GM18508 (cell line): ENCODE results near the gene PPM1E.
"Not testable (repeated sequence)": the region's sequence is repeated elsewhere in the genome, so short reads cannot be mapped to it uniquely, and the experiment has no call there.

Experiments
- ATAC-seq: cut with Tn5 transposase; IDR thresholded peaks from one replicate; pipeline ENCODE4 v1.9.1; 2021; ENCODE audit warnings: moderate number of reproducible peaks; ENCODE audit not compliant: insufficient read depth, unreplicated experiment

The PPM1E gene

DNA sequence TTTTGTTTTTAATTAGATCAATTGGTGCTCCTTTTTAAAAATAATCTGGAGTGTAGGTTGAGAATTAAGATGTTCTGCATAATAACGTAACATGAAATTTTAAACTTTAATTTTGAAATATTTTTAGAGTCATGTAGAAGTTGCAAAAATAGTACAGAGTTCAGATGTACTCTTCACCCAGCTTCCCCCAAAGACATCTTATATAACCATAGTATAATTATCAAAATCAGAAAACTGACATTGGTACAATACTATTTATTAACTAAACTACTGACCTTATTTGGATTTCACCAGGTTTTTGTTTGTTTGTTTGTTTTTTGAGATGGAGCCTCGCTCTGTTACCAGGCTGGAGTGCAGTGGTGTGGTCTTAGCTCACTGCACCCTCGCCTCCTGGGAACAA, 76.9 kb downstream of the PPM1E start:
- ATAC-seq, result no peak

GRCh38 chr17:58837699-58838098, 82.0 kb downstream of the PPM1E start:
- no peak for ATAC-seq

DNA sequence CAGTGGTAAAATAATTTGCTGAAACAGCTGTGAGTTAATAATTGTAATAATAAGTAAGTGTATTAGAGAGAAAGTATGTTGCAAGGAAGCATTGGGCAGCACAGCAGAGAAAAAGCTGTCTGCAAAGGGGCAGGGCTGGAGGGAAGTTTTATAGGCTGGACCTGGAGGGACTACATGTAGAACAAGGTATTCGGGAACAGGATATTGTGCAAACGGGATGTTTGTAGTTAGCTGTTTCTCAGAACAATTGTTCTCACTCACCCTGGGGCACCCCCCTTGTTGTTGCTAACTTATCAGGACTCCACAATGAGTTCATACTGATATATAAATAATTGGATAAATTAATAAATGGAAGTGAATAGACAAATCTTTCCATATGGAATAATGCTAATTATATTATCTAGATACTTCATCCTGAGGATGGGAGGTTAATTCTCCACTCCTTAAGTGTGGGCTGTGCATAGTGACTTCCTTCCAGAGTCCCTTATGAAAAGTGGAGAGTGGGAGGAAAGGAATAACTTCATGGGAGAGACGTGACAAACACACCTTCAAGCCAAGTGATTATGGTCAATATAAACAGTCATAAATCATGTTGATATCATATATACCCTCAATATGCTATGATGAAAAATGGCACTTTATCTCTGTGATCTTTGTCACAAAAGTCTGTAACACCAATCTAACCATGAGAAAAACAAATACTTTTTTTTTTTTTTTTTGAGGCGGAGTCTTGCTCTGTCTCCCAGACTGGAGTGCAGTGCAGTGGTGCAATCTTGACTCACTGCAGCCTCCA, 85.4 kb downstream of the PPM1E start:
- no peak for ATAC-seq

GRCh38 chr17:58846413-58846812, 90.8 kb downstream of the PPM1E start:
- ATAC-seq, result not testable (repeated sequence)

- ATAC-seq, result not testable (repeated sequence)
These were observed 94.5 kb downstream of the PPM1E start for GRCh38 chr17:58850106-58850505.

GRCh38 chr17:58865301-58865700, 109.6 kb downstream of the PPM1E start:
- ATAC-seq, result no peak

DNA sequence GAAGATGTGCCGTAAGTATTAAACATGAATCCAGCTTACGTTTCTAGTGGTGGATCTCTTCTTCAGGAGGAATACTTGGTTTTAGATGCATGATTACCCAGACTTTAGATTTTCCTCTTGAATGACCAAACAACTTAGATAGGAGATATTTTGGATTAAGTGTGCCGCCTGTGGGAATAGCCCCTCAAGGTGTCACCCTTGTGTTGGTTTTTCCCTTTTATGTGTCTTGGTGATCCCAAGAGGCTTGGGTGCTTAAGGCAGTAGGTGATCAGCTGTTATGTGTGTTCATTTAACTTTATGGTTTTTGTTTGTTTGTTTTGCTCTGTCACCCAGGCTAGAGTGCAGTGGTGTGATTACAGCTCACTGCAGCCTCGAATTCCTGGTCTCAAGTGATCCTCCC, 115.1 kb downstream of the PPM1E start:
- ATAC-seq, result no peak

- no peak for ATAC-seq
These were observed 118.3 kb downstream of the PPM1E start for GRCh38 chr17:58873926-58874325.

DNA sequence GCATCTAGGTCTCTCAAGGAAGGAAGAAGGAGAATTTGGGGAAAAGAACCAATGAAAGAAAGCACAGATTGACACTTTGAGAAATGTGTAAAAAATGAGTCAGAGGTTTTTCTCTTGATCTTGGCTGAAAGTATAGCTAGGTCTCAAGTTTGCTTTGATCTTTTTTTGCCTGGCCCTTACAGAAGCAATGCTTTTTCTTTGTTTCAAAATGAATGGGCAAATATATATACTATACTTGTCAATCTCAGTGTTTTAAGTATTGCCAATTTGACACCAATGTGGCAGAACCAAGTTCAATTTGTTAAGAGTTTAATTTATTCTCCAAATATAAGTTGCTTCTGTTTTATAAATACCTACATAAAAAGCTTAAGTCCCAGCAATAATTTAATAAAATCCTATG, 119.6 kb downstream of the PPM1E start:
- no peak for ATAC-seq

- no peak for ATAC-seq
These were observed 128.5 kb downstream of the PPM1E start for GRCh38 chr17:58884161-58884560.

DNA sequence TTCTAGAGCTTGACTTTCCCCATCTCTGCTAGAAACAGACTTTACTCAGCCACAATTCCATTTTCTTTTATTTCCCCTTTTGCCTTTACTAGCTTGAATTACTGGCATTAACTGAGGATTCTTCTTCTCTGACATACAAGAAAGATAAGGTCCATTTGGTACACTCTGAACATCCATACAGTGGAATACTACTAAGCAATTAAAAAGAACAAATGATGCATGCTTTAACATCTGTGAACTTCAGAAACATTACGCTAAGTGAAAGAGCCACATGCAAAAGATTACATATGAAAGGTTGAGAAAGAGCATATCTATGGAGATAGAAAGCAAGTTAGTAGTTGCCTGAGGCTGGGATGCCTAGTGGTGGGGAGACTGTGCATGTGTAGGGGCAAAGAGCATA, 130.9 kb downstream of the PPM1E start:
- no peak for ATAC-seq

DNA sequence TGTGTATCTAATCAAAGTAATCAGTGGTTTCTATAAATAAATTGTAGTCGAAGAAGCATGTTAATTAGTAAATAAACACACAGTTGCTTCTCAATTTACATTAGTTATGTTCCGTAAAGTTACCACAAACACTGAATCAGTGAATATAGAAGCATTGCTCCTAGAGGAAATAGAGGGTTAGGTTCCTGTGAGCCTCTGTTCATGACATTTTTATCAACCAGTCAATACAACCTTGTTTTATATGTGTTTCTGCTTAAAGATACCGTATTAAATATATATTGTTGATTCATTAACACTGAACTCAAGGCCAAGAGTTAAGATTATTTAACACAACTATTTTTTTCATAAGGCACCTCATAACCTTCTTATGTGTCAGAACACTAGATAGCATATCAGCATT, 134.3 kb downstream of the PPM1E start:
- no peak for ATAC-seq

DNA sequence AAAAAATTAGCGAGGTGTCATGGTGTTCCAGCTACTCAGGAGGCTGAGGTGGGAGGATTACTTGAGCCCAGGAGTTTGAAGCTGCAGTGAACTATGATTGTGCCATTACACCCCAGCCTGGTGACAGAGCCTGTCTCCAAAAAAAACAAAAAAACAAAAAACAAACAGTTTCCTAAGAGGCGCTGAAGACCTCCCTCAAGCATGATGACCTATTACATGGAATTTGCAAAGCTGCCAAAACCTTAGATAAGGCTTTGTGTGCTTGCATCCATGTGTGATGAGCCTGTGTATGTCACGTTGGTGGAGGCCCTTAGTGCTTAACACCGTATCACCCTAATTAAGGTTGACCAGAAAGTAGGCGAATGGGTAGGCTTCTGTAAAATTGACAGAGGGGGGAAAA, 143.5 kb downstream of the PPM1E start:
- ATAC-seq, result no peak

- ATAC-seq, result no peak
These were observed 146.7 kb downstream of the PPM1E start for GRCh38 chr17:58902322-58902721.

DNA sequence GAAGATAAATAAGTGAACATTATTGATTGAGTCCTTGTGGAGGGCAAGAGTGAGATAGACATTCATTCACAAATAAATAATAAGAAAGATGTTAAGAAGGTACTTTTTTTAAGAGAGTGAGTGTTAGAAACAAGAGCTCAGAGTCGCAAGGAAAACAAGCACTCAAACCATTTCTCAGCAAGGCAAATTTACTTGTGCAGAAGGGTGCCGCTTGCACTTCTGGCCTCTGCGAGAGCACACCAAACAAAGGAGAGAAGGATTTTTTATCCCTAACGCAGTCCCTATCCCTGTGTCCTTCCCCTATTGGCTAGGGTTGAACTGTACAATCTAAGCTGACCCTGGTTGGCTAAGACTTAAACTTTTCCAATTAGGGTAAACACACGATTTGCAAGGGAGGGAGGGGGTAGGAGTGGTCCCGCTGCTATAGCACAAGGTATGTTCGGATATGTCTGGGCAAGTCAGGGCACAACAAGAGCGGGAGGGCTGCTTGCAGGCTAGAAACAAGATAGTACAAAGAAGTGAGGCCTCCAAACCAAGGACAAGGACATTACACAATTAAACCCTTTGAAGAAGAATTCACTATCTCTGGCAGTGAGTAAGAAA, 156.2 kb downstream of the PPM1E start:
- no peak for ATAC-seq

GRCh38 chr17:58913552-58913951, 157.9 kb downstream of the PPM1E start:
- no peak for ATAC-seq

DNA sequence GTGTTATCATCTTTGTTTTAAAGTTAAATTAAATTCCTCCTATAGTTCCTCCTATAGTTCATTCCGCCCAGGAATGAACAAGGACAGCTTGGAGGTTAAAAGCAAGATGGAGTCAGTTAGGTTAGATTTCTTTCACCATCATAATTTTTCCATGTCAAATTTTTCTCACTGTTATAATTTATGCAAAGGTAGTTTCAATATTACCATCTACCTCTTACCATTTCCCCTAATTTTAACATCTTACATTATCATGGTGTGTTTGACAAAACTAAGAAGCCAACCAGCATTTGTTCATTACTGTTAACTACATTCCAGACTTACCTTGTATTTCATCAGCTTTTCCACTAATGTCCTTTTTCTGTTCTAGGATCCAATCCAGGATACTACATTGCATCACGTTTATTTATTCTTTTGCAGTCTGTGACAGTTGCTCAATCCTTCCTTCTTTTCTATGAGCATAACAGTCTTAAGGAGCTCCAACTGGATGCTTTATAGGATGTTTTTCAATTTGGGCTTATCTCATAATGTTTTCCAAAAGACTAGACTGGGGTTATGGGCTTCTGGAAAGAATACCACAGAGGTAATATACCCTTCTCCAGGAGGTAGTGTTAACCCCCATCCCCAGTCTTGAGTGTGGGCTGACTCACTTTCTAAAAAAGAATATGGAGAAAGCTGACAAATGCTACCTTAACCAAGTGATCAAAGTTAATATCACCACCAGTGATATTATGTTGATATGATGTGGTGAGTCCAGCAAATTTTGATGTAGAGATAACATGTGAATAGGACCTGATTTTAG, 158.5 kb downstream of the PPM1E start:
- no peak for ATAC-seq

GRCh38 chr17:58917228-58917627, 161.6 kb downstream of the PPM1E start:
- ATAC-seq, result no peak

DNA sequence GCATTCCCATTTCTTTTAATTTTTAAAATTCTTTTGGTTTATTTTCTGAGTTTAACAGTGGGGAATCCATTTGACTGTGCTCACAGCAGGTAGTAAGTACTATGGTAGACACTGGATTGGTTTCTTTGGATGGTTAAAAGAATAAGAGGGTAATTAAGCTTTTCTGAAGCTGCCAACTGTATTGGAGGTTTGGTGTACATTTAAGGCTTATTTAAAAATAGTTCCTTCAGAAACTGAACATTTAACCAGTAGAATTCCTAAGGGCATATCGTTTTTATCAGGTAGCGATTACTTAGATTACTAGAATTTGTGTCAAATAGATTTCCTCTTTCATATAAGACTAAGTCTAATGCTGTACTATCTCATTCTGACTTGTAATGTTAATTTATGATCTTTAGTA, 162.4 kb downstream of the PPM1E start:
- no peak for ATAC-seq

DNA sequence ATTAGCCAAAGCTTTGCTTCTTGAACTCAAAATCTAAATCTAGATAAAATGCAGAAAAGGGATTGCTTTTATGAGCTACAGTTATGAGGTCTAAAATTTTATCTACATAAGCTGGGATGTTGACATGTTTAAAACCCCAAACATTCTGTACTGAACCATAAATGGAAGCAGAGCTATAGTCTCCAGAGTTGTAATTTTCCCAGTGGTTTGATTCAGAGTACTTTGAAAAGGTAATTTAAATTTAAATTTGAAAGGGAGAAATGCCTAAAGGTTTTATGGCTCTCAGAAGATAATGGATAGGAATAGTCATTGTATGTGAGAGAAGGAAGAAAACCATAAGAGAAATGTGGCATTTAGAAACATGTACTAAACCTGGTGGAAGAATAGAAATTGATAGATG, 163.2 kb downstream of the PPM1E start:
- no peak for ATAC-seq

DNA sequence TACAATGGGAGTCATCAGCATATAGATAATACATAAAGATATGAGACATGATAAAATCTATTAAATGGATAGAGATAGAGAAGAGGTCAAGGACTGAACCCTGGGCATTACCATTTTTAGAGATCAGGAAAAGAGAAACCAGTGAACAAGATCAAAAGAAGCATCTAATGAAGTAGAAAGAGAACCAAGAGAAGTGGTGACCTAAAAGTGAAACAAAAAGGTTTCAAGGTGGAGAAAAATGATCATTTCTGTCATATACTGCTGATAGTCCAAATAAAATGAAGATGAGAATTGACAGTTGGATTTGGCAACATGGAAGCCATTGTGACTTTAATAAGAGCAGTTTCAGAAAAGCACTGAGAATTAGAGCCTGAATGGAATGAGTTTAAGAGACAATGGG, 165.1 kb downstream of the PPM1E start:
- ATAC-seq, result no peak
